Astrocyte (in vitro differentiated cells and primary cell): Measurements from ENCODE around the gene ITSN1. TPM values are rescaled to one million over a fixed set of nuclear protein-coding genes. Genes with fewer than 3 reads are reported as not detected.

Experiments used
- DNase-seq: peaks from one replicate; pipeline ENCODE4 v3.0.0-alpha.2; 2010; ENCODE audit warnings: low read depth
- FAIRE-seq: peaks from 2 replicates; lab custom pipeline; 2011; peaks lifted over from hg19 to GRCh38; lab: Jason Lieb, UNC
- H2AFZ ChIP-seq: 2 replicates; pipeline ENCODE4 v1.6.0; 2012; ENCODE audit warnings: low read depth, low read length, inconsistent platforms
- H3K27ac ChIP-seq: 2 replicates; pipeline ENCODE4 v1.5.1; 2011; ENCODE audit warnings: low read depth, low read length, inconsistent platforms
- H3K27me3 ChIP-seq: 2 replicates; pipeline ENCODE4 v1.6.0; 2011; ENCODE audit warnings: low read length, inconsistent platforms; ENCODE audit not compliant: insufficient read depth
- H3K36me3 ChIP-seq: 2 replicates; pipeline ENCODE4 v1.5.1; 2011; ENCODE audit warnings: low read length, inconsistent platforms; ENCODE audit not compliant: insufficient read depth
- H3K4me1 ChIP-seq: 2 replicates; pipeline ENCODE4 v1.5.1; 2011; ENCODE audit warnings: low read length, inconsistent platforms; ENCODE audit not compliant: insufficient read depth
- H3K4me2 ChIP-seq: 2 replicates; pipeline ENCODE4 v1.6.0; 2012; ENCODE audit warnings: low read length, inconsistent platforms
- H3K4me3 ChIP-seq: 2 replicates; pipeline ENCODE4 v1.5.1; 2011; ENCODE audit warnings: low read depth, mild to moderate bottlenecking, low read length, inconsistent platforms; ENCODE audit not compliant: insufficient read depth
- H3K79me2 ChIP-seq: 2 replicates; pipeline ENCODE4 v1.6.0; 2012; ENCODE audit warnings: mild to moderate bottlenecking, low read length, inconsistent platforms; ENCODE audit not compliant: insufficient read depth
- H3K9ac ChIP-seq: 2 replicates; pipeline ENCODE4 v1.6.0; 2012; ENCODE audit warnings: mild to moderate bottlenecking, low read length, inconsistent platforms
- H3K9me3 ChIP-seq: 2 replicates; pipeline ENCODE4 v1.5.1; 2012; ENCODE audit warnings: low read depth, mild to moderate bottlenecking, low read length, inconsistent platforms; ENCODE audit not compliant: insufficient read depth
- H4K20me1 ChIP-seq: 2 replicates; pipeline ENCODE4 v1.6.0; 2012; ENCODE audit warnings: low read length, inconsistent platforms; ENCODE audit not compliant: insufficient read depth
- H3K27ac Mint-ChIP-seq: one replicate; pipeline ENCODE4 v1.8.0; 2021; ENCODE audit warnings: mild to moderate bottlenecking, mixed read lengths; ENCODE audit not compliant: unreplicated experiment
- H3K27me3 Mint-ChIP-seq: one replicate; pipeline ENCODE4 v1.8.0; 2021; ENCODE audit warnings: low read depth, mixed read lengths; ENCODE audit not compliant: unreplicated experiment
- H3K36me3 Mint-ChIP-seq: one replicate; pipeline ENCODE4 v1.8.0; 2021; ENCODE audit warnings: low read depth, mixed read lengths; ENCODE audit not compliant: unreplicated experiment
- H3K4me1 Mint-ChIP-seq: one replicate; pipeline ENCODE4 v1.8.0; 2021; ENCODE audit warnings: low read depth, mixed read lengths; ENCODE audit not compliant: unreplicated experiment
- H3K4me3 Mint-ChIP-seq: one replicate; pipeline ENCODE4 v1.8.0; 2021; ENCODE audit warnings: mild to moderate bottlenecking, moderate library complexity, mixed read lengths; ENCODE audit not compliant: unreplicated experiment
- H3K9me3 Mint-ChIP-seq: one replicate; pipeline ENCODE4 v1.8.0; 2021; ENCODE audit warnings: mild to moderate bottlenecking, mixed read lengths; ENCODE audit not compliant: unreplicated experiment
- CTCF ChIP-seq: IDR thresholded peaks from 2 replicates; pipeline ENCODE4 v1.5.1; 2011; ENCODE audit warnings: low read depth, mild to moderate bottlenecking, inconsistent platforms, low read length, moderate library complexity; ENCODE audit not compliant: insufficient read depth
- EZH2 ChIP-seq: IDR thresholded peaks from 2 replicates; pipeline ENCODE4 v1.6.1; 2012; ENCODE audit warnings: mild to moderate bottlenecking, low read length, inconsistent platforms; ENCODE audit not compliant: insufficient read depth
- total RNA-seq: library from RNA; stranded (reverse); gene quantifications from 2 replicates; pipeline ENCODE4 v1.2.1, GENCODE V29; 2021

The ITSN1 gene
- total RNA-seq, 1 donor from 2014 or later = 77.3 TPM

- FAIRE-seq = no peak
- Histone ChIP-seq H3K9ac (no peak overlapping the region), H3K4me2 (no peak overlapping the region), H3K4me1 (peaks cover 8% of the 10 kb centered on the region), H4K20me1 (no peaks in the 10 kb centered on the region), H3K79me2 (no peaks in the 10 kb centered on the region), H3K27me3 (no peaks in the 10 kb centered on the region), H3K27ac (no peak overlapping the region), H3K4me3 (no peak overlapping the region), H3K36me3 (no peaks in the 10 kb centered on the region), H3K9me3 (no peaks in the 10 kb centered on the region), H2AFZ (no peak overlapping the region)
- Mint-ChIP-seq H3K36me3 (no peaks in the 10 kb centered on the region), H3K9me3 (peaks cover 2% of the 10 kb centered on the region), H3K4me1 (peaks cover 3% of the 10 kb centered on the region), H3K4me3 (no peak overlapping the region), H3K27me3 (no peaks in the 10 kb centered on the region), H3K27ac (no peak overlapping the region)
- no peak for TF ChIP-seq CTCF
- no peak for TF ChIP-seq EZH2
- no peak for DNase-seq
Observed at GRCh38 chr21:33939226-33939625, 296.9 kb downstream of the ITSN1 start.

GRCh38 chr21:33940164-33940880 lies 298.0 kb downstream of the ITSN1 start:
- Histone ChIP-seq H3K79me2 (no peaks in the 10 kb centered on the region), H3K9ac (peak overlapping the region; percentile 65), H3K27ac (peak overlapping the region; percentile 78), H3K4me3 (no peak overlapping the region), H4K20me1 (no peaks in the 10 kb centered on the region), H3K4me1 (peaks cover 8% of the 10 kb centered on the region), H3K4me2 (peak overlapping the region; percentile 49), H3K36me3 (no peaks in the 10 kb centered on the region), H3K9me3 (no peaks in the 10 kb centered on the region), H3K27me3 (no peaks in the 10 kb centered on the region), H2AFZ (peak overlapping the region; percentile 51)
- Mint-ChIP-seq H3K9me3 (peaks cover 8% of the 10 kb centered on the region), H3K36me3 (no peaks in the 10 kb centered on the region), H3K4me3 (no peak overlapping the region), H3K27me3 (no peaks in the 10 kb centered on the region), H3K27ac (no peak overlapping the region), H3K4me1 (peaks cover 3% of the 10 kb centered on the region)
- no peak for FAIRE-seq
- TF ChIP-seq EZH2 = no peak
- no peak for TF ChIP-seq CTCF
- DNase-seq = peak; percentile 70

GRCh38 chr21:33940881-33941245 lies 298.6 kb downstream of the ITSN1 start:
- H3K9me3 Mint-ChIP-seq = peaks cover 8% of the 10 kb centered on the region
- no peaks in the 10 kb centered on the region for H4K20me1 ChIP-seq
- H3K27me3 ChIP-seq = no peaks in the 10 kb centered on the region
- no peak overlapping the region for H3K27ac Mint-ChIP-seq
- TF ChIP-seq EZH2 = no peak
- no peak overlapping the region for H3K4me3 ChIP-seq
- H3K27ac ChIP-seq = peak overlapping the region; percentile 78
- no peaks in the 10 kb centered on the region for H3K79me2 ChIP-seq
- H3K27me3 Mint-ChIP-seq = no peaks in the 10 kb centered on the region
- peaks cover 3% of the 10 kb centered on the region for H3K4me1 Mint-ChIP-seq
- H2AFZ ChIP-seq = peak overlapping the region; percentile 51
- FAIRE-seq (no peak), DNase-seq (peak; percentile 53)
- no peaks in the 10 kb centered on the region for H3K36me3 ChIP-seq
- H3K4me3 Mint-ChIP-seq = no peak overlapping the region
- peak overlapping the region; percentile 49 for H3K4me2 ChIP-seq
- peak overlapping the region; percentile 65 for H3K9ac ChIP-seq
- H3K36me3 Mint-ChIP-seq = no peaks in the 10 kb centered on the region
- peaks cover 8% of the 10 kb centered on the region for H3K4me1 ChIP-seq
- H3K9me3 ChIP-seq = no peaks in the 10 kb centered on the region
